ENCODE data around the gene SLC25A34.

SLC25A34 gene

DNA sequence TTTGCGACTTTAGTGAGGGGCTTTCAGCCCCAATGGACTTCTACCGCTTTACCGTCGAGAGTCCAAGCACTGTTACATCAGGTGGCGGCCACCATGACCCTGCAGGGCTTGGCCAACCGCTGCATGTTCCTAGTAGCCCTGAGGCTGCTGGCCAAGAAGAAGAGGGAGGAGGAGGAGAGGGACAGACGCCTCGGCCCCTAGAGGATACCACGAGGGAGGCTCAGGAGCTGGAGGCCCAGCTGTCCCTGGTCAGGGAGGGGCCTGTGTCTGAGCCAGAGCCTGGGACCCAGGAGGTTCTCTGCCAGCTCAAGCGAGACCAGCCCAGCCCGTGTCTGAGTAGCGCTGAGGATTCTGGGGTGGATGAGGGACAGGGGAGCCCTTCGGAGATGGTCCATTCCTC is 8.6 kb upstream of the SLC25A34 start:
- no peak overlapping the region for H3K4me3 ChIP-seq (replicated peaks; ENCODE audit: low read depth, low read length)
- no peaks in the 10 kb centered on the region for H3K27me3 ChIP-seq (replicated peaks; ENCODE audit: control insufficient read depth, insufficient read depth, low read length)
- TF ChIP-seq, protein P1, sequence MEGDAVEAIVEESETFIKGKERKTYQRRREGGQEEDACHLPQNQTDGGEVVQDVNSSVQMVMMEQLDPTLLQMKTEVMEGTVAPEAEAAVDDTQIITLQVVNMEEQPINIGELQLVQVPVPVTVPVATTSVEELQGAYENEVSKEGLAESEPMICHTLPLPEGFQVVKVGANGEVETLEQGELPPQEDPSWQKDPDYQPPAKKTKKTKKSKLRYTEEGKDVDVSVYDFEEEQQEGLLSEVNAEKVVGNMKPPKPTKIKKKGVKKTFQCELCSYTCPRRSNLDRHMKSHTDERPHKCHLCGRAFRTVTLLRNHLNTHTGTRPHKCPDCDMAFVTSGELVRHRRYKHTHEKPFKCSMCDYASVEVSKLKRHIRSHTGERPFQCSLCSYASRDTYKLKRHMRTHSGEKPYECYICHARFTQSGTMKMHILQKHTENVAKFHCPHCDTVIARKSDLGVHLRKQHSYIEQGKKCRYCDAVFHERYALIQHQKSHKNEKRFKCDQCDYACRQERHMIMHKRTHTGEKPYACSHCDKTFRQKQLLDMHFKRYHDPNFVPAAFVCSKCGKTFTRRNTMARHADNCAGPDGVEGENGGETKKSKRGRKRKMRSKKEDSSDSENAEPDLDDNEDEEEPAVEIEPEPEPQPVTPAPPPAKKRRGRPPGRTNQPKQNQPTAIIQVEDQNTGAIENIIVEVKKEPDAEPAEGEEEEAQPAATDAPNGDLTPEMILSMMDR (IDR thresholded peaks at IDR 0.05; ENCODE audit: insufficient read depth, low read length, poor library complexity, severe bottlenecking), result no peak
- no peak for DNase-seq (ENCODE audit: extremely low read depth, insufficient read length)
- peaks cover 71% of the 10 kb centered on the region for H3K36me3 ChIP-seq (ENCODE audit: control insufficient read depth, insufficient read depth, low read length)

DNA sequence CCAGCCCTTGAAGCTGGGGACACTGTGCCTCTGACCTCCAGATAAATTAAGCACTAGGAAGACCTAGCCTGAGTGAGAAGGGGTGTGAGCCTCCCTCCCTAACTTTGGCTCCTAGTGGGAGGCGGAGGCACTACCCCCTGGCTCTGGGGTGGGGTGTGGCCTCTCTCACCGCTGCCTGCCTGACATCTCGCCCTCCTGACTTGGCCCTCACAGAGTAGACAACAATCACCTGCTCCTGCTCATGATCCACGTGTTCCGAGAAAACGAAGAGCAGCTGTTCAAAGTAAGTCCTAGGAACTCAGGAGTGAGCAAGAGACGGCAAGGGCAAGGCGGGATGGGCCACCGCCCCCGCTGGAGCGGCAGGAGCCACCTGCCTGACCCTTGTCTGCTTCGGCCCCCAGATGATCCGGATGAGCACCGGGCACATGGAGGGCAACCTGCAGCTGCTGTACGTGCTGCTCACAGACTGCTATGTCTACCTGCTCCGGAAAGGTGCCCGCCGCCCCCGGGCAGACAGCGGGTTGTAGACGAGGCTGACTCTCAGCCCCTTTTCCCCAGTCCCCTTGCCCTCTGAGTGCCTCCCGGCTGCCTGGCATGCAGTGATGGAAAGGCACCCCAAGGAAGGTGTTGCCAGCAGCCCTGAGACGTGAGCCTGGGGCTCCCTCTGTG is 8.1 kb upstream of the SLC25A34 start:
- Histone ChIP-seq H3K27me3 (replicated peaks; ENCODE audit: control insufficient read depth, insufficient read depth, low read length) (no peaks in the 10 kb centered on the region), H3K36me3 (ENCODE audit: control insufficient read depth, insufficient read depth, low read length) (peaks cover 67% of the 10 kb centered on the region), H3K4me3 (replicated peaks; ENCODE audit: low read depth, low read length) (no peak overlapping the region)
- TF ChIP-seq, protein P1 (IDR thresholded peaks at IDR 0.05; ENCODE audit: insufficient read depth, low read length, poor library complexity, severe bottlenecking), result no peak
- DNase-seq (ENCODE audit: extremely low read depth, insufficient read length), result no peak

GRCh38 chr1:15728937-15729657 is 7.0 kb upstream of the SLC25A34 start:
- Histone ChIP-seq H3K4me3 (replicated peaks; ENCODE audit: low read depth, low read length) (no peak overlapping the region), H3K36me3 (ENCODE audit: control insufficient read depth, insufficient read depth, low read length) (peaks cover 70% of the 10 kb centered on the region), H3K27me3 (replicated peaks; ENCODE audit: control insufficient read depth, insufficient read depth, low read length) (no peaks in the 10 kb centered on the region)
- no peak for DNase-seq (ENCODE audit: extremely low read depth, insufficient read length)
- TF ChIP-seq, protein P1 (IDR thresholded peaks at IDR 0.05; ENCODE audit: insufficient read depth, low read length, poor library complexity, severe bottlenecking), result no peak

GRCh38 chr1:15730423-15730822 is 5.6 kb upstream of the SLC25A34 start:
- TF ChIP-seq, protein P1 (IDR thresholded peaks at IDR 0.05; ENCODE audit: insufficient read depth, low read length, poor library complexity, severe bottlenecking), result no peak
- peaks cover 66% of the 10 kb centered on the region for H3K36me3 ChIP-seq (ENCODE audit: control insufficient read depth, insufficient read depth, low read length)
- no peak for DNase-seq (ENCODE audit: extremely low read depth, insufficient read length)
- H3K4me3 ChIP-seq (replicated peaks; ENCODE audit: low read depth, low read length), result no peak overlapping the region
- H3K27me3 ChIP-seq (replicated peaks; ENCODE audit: control insufficient read depth, insufficient read depth, low read length), result no peaks in the 10 kb centered on the region

- DNase-seq (ENCODE audit: extremely low read depth, insufficient read length), result no peak
- Histone ChIP-seq H3K27me3 (replicated peaks; ENCODE audit: control insufficient read depth, insufficient read depth, low read length) (no peaks in the 10 kb centered on the region), H3K36me3 (ENCODE audit: control insufficient read depth, insufficient read depth, low read length) (peaks cover 62% of the 10 kb centered on the region), H3K4me3 (replicated peaks; ENCODE audit: low read depth, low read length) (no peak overlapping the region)
- TF ChIP-seq, protein P1 (IDR thresholded peaks at IDR 0.05; ENCODE audit: insufficient read depth, low read length, poor library complexity, severe bottlenecking), result no peak
Observed at GRCh38 chr1:15730936-15731335, 5.1 kb upstream of the SLC25A34 start.
